Loucy (cell line): ENCODE results near the gene DISP3.

Experiments used
- H2AFZ ChIP-seq: fragments of 200-600 bp; sonication (generic); 2 replicates; pipeline ENCODE4 v1.6.0; 2016; ENCODE audit warnings: antibody characterized with exemption, mild to moderate bottlenecking, low read length, moderate library complexity
- H3F3A ChIP-seq: fragments of 200-600 bp; 2 replicates; pipeline ENCODE4 v1.6.0; 2016; ENCODE audit warnings: antibody characterized with exemption, low read depth, mild to moderate bottlenecking
- H3K27me3 ChIP-seq: fragments of 200-600 bp; sonication (generic); 2 replicates; pipeline ENCODE4 v1.6.1; 2014; ENCODE audit warnings: low read length, mild to moderate bottlenecking; ENCODE audit not compliant: insufficient read depth, poor library complexity, severe bottlenecking
- H3K36me3 ChIP-seq: fragments of 200-600 bp; sonication (generic); 2 replicates; pipeline ENCODE4 v1.6.1; 2016; ENCODE audit warnings: low read length; ENCODE audit not compliant: insufficient read depth
- H3K4me1 ChIP-seq: fragments of 200-600 bp; sonication (generic); 2 replicates; pipeline ENCODE4 v1.5.1; 2014; ENCODE audit warnings: low read length, mild to moderate bottlenecking; ENCODE audit not compliant: insufficient read depth, poor library complexity, severe bottlenecking
- H3K4me2 ChIP-seq: fragments of 200-600 bp; sonication (generic); 2 replicates; pipeline ENCODE4 v1.6.0; 2014; ENCODE audit warnings: antibody characterized with exemption, low read length, low read depth, mild to moderate bottlenecking; ENCODE audit not compliant: poor library complexity, severe bottlenecking
- H3K4me3 ChIP-seq: fragments of 200-600 bp; sonication (generic); 2 replicates; pipeline ENCODE4 v1.5.1; 2014; ENCODE audit warnings: low read length, mild to moderate bottlenecking, mixed read lengths; ENCODE audit not compliant: poor library complexity, severe bottlenecking
- H3K79me2 ChIP-seq: fragments of 200-600 bp; sonication (generic); 2 replicates; pipeline ENCODE4 v1.6.1; 2014; ENCODE audit warnings: low read length; ENCODE audit not compliant: insufficient read depth
- H3K9ac ChIP-seq: fragments of 200-600 bp; sonication (generic); 2 replicates; pipeline ENCODE4 v1.6.0; 2014; ENCODE audit warnings: mild to moderate bottlenecking, low read depth, low read length, moderate library complexity; ENCODE audit not compliant: poor library complexity, severe bottlenecking
- H3K9me2 ChIP-seq: fragments of 200-600 bp; sonication (generic); replicated peaks from 2 replicates; pipeline ENCODE4 v1.6.1; 2016; ENCODE audit warnings: low read depth, low read length, mixed read lengths
- H3K9me3 ChIP-seq: fragments of 200-600 bp; sonication (generic); 2 replicates; pipeline ENCODE4 v1.6.1; 2014; ENCODE audit warnings: mild to moderate bottlenecking, antibody characterized with exemption, low read length, low read depth; ENCODE audit not compliant: insufficient read depth
- H4K20me1 ChIP-seq: fragments of 200-600 bp; sonication (generic); 2 replicates; pipeline ENCODE4 v1.6.0; 2014; ENCODE audit warnings: antibody characterized with exemption, low read length, mild to moderate bottlenecking; ENCODE audit not compliant: insufficient read depth, poor library complexity, severe bottlenecking
- CTCF ChIP-seq: fragments of 200-600 bp; sonication (generic); conservative IDR thresholded peaks from 2 replicates; pipeline ENCODE4 v1.5.1; 2014; ENCODE audit warnings: mild to moderate bottlenecking, antibody characterized with exemption, low read length
- EZH2phosphoT487 ChIP-seq: fragments of 200-600 bp; IDR thresholded peaks from 2 replicates; pipeline ENCODE4 v1.6.1; 2018; ENCODE audit warnings: antibody characterized with exemption, mild to moderate bottlenecking, moderate library complexity, borderline replicate concordance

Gene DISP3

GRCh38 chr1:11493972-11494655, 15.2 kb downstream of the DISP3 start:
- no peak overlapping the region for H3K4me3 ChIP-seq
- H3K79me2 ChIP-seq: no peaks in the 10 kb centered on the region
- H3K27me3 ChIP-seq: no peaks in the 10 kb centered on the region
- H3K9ac ChIP-seq: no peak overlapping the region
- H4K20me1 ChIP-seq: no peaks in the 10 kb centered on the region
- H3K4me2 ChIP-seq: no peak overlapping the region
- H3K36me3 ChIP-seq: no peaks in the 10 kb centered on the region
- TF ChIP-seq EZH2phosphoT487 (no peak), CTCF (no peak)
- no peaks in the 10 kb centered on the region for H3K9me2 ChIP-seq
- no peaks in the 10 kb centered on the region for H3K4me1 ChIP-seq
- H3K9me3 ChIP-seq: no peaks in the 10 kb centered on the region
- no peak overlapping the region for H2AFZ ChIP-seq
- no peaks in the 10 kb centered on the region for H3F3A ChIP-seq

- no peaks in the 10 kb centered on the region for H3K27me3 ChIP-seq
Observed at GRCh38 chr1:11494771-11495170, 15.8 kb downstream of the DISP3 start.

GRCh38 chr1:11495579-11495978, 16.6 kb downstream of the DISP3 start:
- no peak overlapping the region for H3K4me2 ChIP-seq
- no peaks in the 10 kb centered on the region for H3K79me2 ChIP-seq
- no peaks in the 10 kb centered on the region for H3K4me1 ChIP-seq
- no peaks in the 10 kb centered on the region for H3K36me3 ChIP-seq
- H2AFZ ChIP-seq: no peak overlapping the region
- H3K9me3 ChIP-seq: no peaks in the 10 kb centered on the region
- H3K9ac ChIP-seq: no peak overlapping the region
- H3K4me3 ChIP-seq: no peak overlapping the region
- no peaks in the 10 kb centered on the region for H4K20me1 ChIP-seq
- no peak for TF ChIP-seq EZH2phosphoT487
- TF ChIP-seq CTCF: no peak
- H3K9me2 ChIP-seq: no peaks in the 10 kb centered on the region
- H3K27me3 ChIP-seq: no peaks in the 10 kb centered on the region
- H3F3A ChIP-seq: no peaks in the 10 kb centered on the region

More at GRCh38 chr1:11494771-11495170, 15.8 kb downstream of the DISP3 start:
- no peaks in the 10 kb centered on the region for H3F3A ChIP-seq
- no peak overlapping the region for H3K4me2 ChIP-seq
- H3K4me3 ChIP-seq: no peak overlapping the region
- H3K9me2 ChIP-seq: no peaks in the 10 kb centered on the region
- no peaks in the 10 kb centered on the region for H3K36me3 ChIP-seq
- no peaks in the 10 kb centered on the region for H3K4me1 ChIP-seq
- H3K79me2 ChIP-seq: no peaks in the 10 kb centered on the region
- no peak overlapping the region for H3K9ac ChIP-seq
- no peaks in the 10 kb centered on the region for H3K9me3 ChIP-seq
- no peaks in the 10 kb centered on the region for H4K20me1 ChIP-seq
- TF ChIP-seq CTCF (no peak), EZH2phosphoT487 (no peak)
- no peak overlapping the region for H2AFZ ChIP-seq
